NCI-H460 (cell line): ENCODE results near the gene NADK2. TPM values are rescaled to one million over a fixed set of nuclear protein-coding genes. Genes with fewer than 3 reads are reported as not detected.
A peak's percentile ranks its signal among the peaks of the same experiment; 100 is the strongest.
"Not testable (repeated sequence)": the region's sequence is repeated elsewhere in the genome, so short reads cannot be mapped to it uniquely, and the experiment has no call there.

Experiments used
- DNase-seq: peaks from one replicate; pipeline ENCODE4 v3.0.0-alpha.2; 2016; ENCODE audit warnings: low read depth; ENCODE audit errors: extremely low read depth
- total RNA-seq: library from RNA; depleted of rRNA; stranded (reverse); fragments of >200 nt; shearing (Covaris generic); gene quantifications from 2 replicates; pipeline ENCODE4 v1.2.3, GENCODE V29; 2014

Gene NADK2
- total RNA-seq, 1 experiment from 2014 or later: 33.6 TPM

GRCh38 chr5:36209664-36210063 is 32.1 kb downstream of the NADK2 start:
- DNase-seq: no peak

- DNase-seq: no peak
Observed at GRCh38 chr5:36208786-36209185, 32.9 kb downstream of the NADK2 start.

- no peak for DNase-seq
Observed at GRCh38 chr5:36206913-36207312, 34.8 kb downstream of the NADK2 start.

- no peak for DNase-seq
Observed at GRCh38 chr5:36205329-36205728, 36.4 kb downstream of the NADK2 start.

- no peak for DNase-seq
Observed at GRCh38 chr5:36202521-36202961, 39.2 kb downstream of the NADK2 start.

GRCh38 chr5:36200513-36200912 is 41.2 kb downstream of the NADK2 start:
- no peak for DNase-seq

- no peak for DNase-seq
Observed at GRCh38 chr5:36199620-36200019, 42.1 kb downstream of the NADK2 start.

- DNase-seq: not testable (repeated sequence)
Observed at GRCh38 chr5:36198783-36199182, 42.9 kb downstream of the NADK2 start.

GRCh38 chr5:36198281-36198680 is 43.4 kb downstream of the NADK2 start:
- DNase-seq: no peak

- no peak for DNase-seq
Observed at GRCh38 chr5:36193746-36194145, 48.0 kb downstream of the NADK2 start.

GRCh38 chr5:36184408-36184807 is 57.3 kb downstream of the NADK2 start:
- DNase-seq: not testable (repeated sequence)

GRCh38 chr5:36181774-36182173 is 60.0 kb downstream of the NADK2 start:
- no peak for DNase-seq

GRCh38 chr5:36180556-36181350 is 61.0 kb downstream of the NADK2 start:
- DNase-seq: no peak

GRCh38 chr5:36179950-36180349 is 61.8 kb downstream of the NADK2 start:
- no peak for DNase-seq

- DNase-seq: no peak
Observed at GRCh38 chr5:36178524-36178890, 63.2 kb downstream of the NADK2 start.

GRCh38 chr5:36177715-36178523 is 63.8 kb downstream of the NADK2 start:
- peak; percentile 46 for DNase-seq

GRCh38 chr5:36177154-36177553 is 64.6 kb downstream of the NADK2 start:
- no peak for DNase-seq

- DNase-seq: no peak
Observed at GRCh38 chr5:36175043-36175442, 66.7 kb downstream of the NADK2 start.

- no peak for DNase-seq
Observed at GRCh38 chr5:36174119-36174518, 67.6 kb downstream of the NADK2 start.

- DNase-seq: no peak
Observed at GRCh38 chr5:36173426-36173825, 68.3 kb downstream of the NADK2 start.

- no peak for DNase-seq
Observed at GRCh38 chr5:36172599-36172998, 69.1 kb downstream of the NADK2 start.
